ENCODE measurements around the gene HIF3A.
A peak's percentile ranks its signal among the peaks of the same experiment; 100 is the strongest.
"Not testable (repeated sequence)": the region's sequence is repeated elsewhere in the genome, so short reads cannot be mapped to it uniquely, and the experiment has no call there.

The HIF3A gene

GRCh38 chr19:46373491-46374359 is 76.9 kb downstream of the HIF3A start:
- in situ Hi-C loops (cut with HindIII; ENCODE audit: low pct_ligation_motif_present, low pct_unique_long_range_greater_than_20kb, low sequenced_read_pairs) = no loop called here
- DNase-seq = peak; percentile 92

- in situ Hi-C loops (cut with HindIII; ENCODE audit: low pct_ligation_motif_present, low pct_unique_long_range_greater_than_20kb, low sequenced_read_pairs) = no loop called here
- no peak for DNase-seq
Observed at GRCh38 chr19:46374536-46375475, 78.0 kb downstream of the HIF3A start.

- in situ Hi-C loops (cut with HindIII; ENCODE audit: low pct_ligation_motif_present, low pct_unique_long_range_greater_than_20kb, low sequenced_read_pairs); DNase-seq: not testable (repeated sequence)
Observed at GRCh38 chr19:46375476-46376067, 78.7 kb downstream of the HIF3A start.

GRCh38 chr19:46376241-46377153 is 79.7 kb downstream of the HIF3A start:
- in situ Hi-C loops (cut with HindIII; ENCODE audit: low pct_ligation_motif_present, low pct_unique_long_range_greater_than_20kb, low sequenced_read_pairs) = no loop called here
- DNase-seq = no peak

DNA sequence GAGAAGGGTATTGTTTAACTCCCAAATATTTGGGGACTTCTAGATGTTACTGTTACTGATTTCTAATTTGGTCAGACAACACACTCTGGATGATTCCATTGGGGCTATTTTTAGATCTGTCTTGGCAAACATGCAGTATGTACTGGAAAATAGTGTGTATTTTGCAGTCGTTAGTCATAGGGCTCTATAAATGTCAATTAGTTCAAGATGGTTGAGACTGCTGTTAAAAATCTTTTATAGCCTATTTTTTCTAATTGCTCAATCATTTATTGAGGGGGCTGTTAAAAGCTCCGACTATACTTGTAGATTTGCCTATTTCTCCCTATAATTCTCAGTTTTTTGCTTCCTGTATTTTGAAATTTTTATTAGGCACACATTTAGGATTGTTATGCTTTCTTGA is 81.4 kb downstream of the HIF3A start:
- in situ Hi-C loops (cut with HindIII; ENCODE audit: low pct_ligation_motif_present, low pct_unique_long_range_greater_than_20kb, low sequenced_read_pairs) = no loop called here

GRCh38 chr19:46380690-46381089 is 83.8 kb downstream of the HIF3A start:
- in situ Hi-C loops (cut with HindIII; ENCODE audit: low pct_ligation_motif_present, low pct_unique_long_range_greater_than_20kb, low sequenced_read_pairs) = no loop called here
- no peak for DNase-seq

More for the DNA sequence above, 81.4 kb downstream of the HIF3A start:
- no peak for DNase-seq

GRCh38 chr19:46381346-46381745 is 84.5 kb downstream of the HIF3A start:
- in situ Hi-C loops (cut with HindIII; ENCODE audit: low pct_ligation_motif_present, low pct_unique_long_range_greater_than_20kb, low sequenced_read_pairs) = no loop called here

GRCh38 chr19:46381756-46382345 is 85.0 kb downstream of the HIF3A start:
- DNase-seq = no peak
- in situ Hi-C loops (cut with HindIII; ENCODE audit: low pct_ligation_motif_present, low pct_unique_long_range_greater_than_20kb, low sequenced_read_pairs) = no loop called here

More at GRCh38 chr19:46381346-46381745, 84.5 kb downstream of the HIF3A start:
- no peak for DNase-seq

DNA sequence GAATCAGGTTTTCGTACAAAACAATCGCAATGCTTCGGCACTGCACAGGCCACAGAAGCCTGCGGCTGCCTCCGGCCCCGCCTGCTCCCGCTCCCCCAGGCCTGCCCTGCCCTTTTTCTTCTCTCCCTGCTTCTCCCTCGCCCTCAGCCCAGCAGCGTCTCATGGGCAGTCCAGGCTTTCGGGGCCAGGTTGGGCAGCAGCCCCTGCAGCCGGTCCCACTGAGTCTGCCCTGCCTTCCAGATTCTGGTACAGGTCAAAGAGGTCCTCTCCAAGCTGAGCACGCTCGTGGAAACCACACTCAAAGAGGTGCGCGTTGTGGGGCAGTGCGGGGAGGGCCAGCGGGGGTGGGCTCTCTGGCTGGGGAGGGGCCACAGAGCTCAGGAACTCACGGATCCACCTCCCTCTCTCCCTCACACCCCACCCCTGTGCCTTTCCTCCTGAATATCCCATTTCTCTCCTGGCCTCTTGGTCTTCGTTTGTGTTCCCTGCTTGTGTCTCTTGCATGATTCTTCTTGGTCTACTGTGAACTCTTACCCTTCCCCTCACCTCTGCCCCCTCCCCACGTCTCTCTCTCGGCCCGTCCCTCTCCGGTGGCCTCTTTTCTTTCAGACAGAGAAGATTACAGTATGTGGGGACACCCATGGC is 86.5 kb downstream of the HIF3A start:
- no peak for DNase-seq
- in situ Hi-C loops (cut with HindIII; ENCODE audit: low pct_ligation_motif_present, low pct_unique_long_range_greater_than_20kb, low sequenced_read_pairs) = no loop called here

- in situ Hi-C loops (cut with HindIII; ENCODE audit: low pct_ligation_motif_present, low pct_unique_long_range_greater_than_20kb, low sequenced_read_pairs) = no loop called here
- DNase-seq = no peak
Observed at GRCh38 chr19:46383846-46384245, 87.0 kb downstream of the HIF3A start.

GRCh38 chr19:46384396-46384795 is 87.6 kb downstream of the HIF3A start:
- DNase-seq = no peak
- in situ Hi-C loops (cut with HindIII; ENCODE audit: low pct_ligation_motif_present, low pct_unique_long_range_greater_than_20kb, low sequenced_read_pairs) = no loop called here

DNA sequence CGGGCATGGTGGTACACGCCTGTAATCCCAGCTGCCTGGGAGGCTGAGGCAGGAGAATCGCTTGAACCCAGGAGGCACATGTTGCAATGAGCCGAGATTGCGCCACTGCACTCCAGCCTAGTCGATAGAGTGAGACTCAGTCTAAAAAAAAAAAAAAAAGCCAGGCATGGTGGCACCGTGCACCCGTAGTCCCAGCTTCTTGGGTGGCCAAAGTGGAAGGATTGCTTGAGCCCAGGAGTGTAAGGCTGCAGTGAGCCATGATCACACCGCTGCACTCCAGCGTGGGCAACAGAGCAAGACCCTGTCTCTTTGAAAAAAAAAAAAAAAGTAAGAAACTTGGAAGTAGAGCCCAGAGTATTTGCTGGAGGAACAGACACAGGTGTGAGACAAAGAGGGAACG is 88.8 kb downstream of the HIF3A start:
- DNase-seq = no peak
- in situ Hi-C loops (cut with HindIII; ENCODE audit: low pct_ligation_motif_present, low pct_unique_long_range_greater_than_20kb, low sequenced_read_pairs) = no loop called here

- in situ Hi-C loops (cut with HindIII; ENCODE audit: low pct_ligation_motif_present, low pct_unique_long_range_greater_than_20kb, low sequenced_read_pairs) = no loop called here
- DNase-seq = no peak
Observed at GRCh38 chr19:46386151-46386550, 89.3 kb downstream of the HIF3A start.

GRCh38 chr19:46386996-46387712 is 90.3 kb downstream of the HIF3A start:
- in situ Hi-C loops (cut with HindIII; ENCODE audit: low pct_ligation_motif_present, low pct_unique_long_range_greater_than_20kb, low sequenced_read_pairs) = no loop called here
- DNase-seq = no peak

DNA sequence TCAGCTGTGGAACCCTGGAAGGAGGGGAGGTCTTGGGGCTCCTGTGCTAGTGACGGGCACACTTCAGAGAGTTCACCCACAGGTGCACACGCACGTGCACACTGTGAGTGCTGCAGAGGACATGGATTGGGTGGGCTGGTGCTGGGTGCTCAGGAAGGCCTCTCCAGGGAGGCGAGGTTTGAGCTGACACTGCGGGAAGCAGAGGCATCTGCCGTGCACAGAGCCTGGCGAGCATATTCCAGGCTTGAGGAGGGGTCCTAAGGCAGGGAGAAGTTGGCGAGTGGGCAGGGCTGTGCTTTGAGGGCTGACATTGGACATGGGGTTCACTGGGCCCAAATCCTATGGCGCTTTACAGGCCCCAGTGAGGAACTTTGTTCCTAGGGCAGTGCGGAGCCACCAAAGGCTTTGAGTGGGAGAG is 90.9 kb downstream of the HIF3A start:
- in situ Hi-C loops (cut with HindIII; ENCODE audit: low pct_ligation_motif_present, low pct_unique_long_range_greater_than_20kb, low sequenced_read_pairs) = no loop called here
- no peak for DNase-seq

DNA sequence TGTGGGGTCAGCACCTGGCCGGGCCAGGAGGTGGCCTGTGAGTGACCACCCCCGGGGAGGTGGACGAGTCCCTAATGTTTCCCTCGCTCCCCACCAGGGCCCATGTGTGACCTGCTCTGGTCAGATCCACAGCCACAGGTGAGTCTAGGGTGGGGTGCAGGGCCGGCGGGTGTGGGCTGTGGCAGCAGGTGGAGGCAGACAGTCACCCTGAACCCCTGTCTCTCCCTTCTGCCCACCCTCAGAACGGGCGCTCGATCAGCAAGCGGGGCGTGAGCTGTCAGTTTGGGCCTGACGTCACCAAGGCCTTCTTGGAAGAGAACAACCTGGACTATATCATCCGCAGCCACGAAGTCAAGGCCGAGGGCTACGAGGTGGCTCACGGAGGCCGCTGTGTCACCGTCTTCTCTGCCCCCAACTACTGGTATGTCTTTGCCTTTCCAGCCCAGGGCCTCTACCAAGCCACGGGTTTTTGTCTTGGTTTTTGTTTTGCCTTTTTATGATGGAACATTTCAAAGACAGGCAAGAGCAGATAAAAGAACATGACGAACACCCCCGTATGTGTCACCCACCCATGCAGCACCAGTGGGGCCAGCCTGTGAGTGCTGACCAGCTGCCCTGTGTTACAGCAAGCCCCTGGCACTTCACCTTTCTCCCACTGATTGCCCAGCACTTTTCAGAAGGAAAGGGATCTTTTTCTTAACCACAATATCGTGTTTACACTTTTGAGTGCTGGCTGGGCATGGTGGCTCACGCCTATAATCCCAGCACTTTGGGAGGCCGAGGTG is 91.7 kb downstream of the HIF3A start:
- in situ Hi-C loops (cut with HindIII; ENCODE audit: low pct_ligation_motif_present, low pct_unique_long_range_greater_than_20kb, low sequenced_read_pairs) = no loop called here
- no peak for DNase-seq
